ENCODE data around the gene DDX1. TPM values are rescaled to one million over a fixed set of nuclear protein-coding genes. Genes with fewer than 3 reads are reported as not detected.

The DDX1 gene
- total and polyA plus RNA-seq, 9 of the 15 experiments (the other 6 are each of a cell fraction or from before 2014, with no cell fraction given) = 116 to 277 (median 232) TPM

DNA sequence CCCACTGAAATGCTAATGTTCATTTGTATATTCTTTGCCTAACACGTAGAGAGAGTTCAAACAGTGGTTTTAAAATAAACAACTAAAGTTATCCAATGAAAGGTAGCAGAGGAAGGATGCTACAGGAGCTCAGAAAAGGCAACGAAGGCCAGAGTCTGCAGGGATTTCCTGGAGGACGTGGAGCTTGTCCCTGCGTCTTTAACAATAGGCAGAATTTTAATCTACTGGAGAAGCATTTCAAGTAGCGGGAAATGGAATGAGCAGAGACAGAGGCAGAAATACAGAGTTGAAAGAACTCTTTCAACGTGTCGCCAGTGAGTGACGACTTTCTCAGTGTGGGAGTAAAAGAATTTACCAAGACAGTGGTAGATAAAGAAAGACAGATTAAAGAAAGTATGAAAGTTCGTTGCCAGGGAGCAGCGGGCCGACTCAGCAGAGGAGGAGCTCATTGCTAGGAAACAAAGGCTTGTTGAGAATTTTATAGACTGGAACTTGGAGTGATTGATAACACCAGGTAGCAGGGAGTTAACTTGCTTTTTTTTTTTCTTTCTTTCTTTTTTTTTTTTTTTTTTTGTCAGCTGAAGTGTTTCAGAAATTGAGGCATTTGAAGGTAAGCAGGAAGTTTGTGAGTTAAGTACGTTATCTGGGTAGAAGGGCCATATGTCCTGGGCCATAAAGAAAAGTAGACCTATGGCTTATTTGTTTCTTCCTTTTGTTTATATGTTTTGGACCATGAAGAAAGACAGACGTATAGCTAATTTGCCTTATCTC is 29.9 kb upstream of the DDX1 start (continued):
- TF ChIP-seq ATF7 (IDR thresholded peaks at IDR 0.05) (no peak), RBM25 (IDR thresholded peaks at IDR 0.05; ENCODE audit: low read depth, low read length, severe bottlenecking) (no peak), ZNF124 (CRISPR knock-in tag; IDR thresholded peaks at IDR 0.05) (no peak), SMAD1 (IDR thresholded peaks at IDR 0.05; ENCODE audit: low read depth, low read length, partially characterized antibody) (no peak), ZNF551 (CRISPR knock-in tag; IDR thresholded peaks at IDR 0.05) (no peak), CHD1 (IDR thresholded peaks at IDR 0.05; ENCODE audit: low read length) (peak; percentile 56), EGR1 (conservative IDR thresholded peaks at IDR 0.05) (no peak), SETDB1 (IDR thresholded peaks at IDR 0.05; ENCODE audit: low read length) (no peak), BACH1 (tag; IDR thresholded peaks at IDR 0.05) (peak; percentile 69; the same call in 1 of the 2 replicates), DACH1 (IDR thresholded peaks at IDR 0.05; ENCODE audit: partially characterized antibody) (no peak), STAT5A (IDR thresholded peaks at IDR 0.05; ENCODE audit: borderline replicate concordance, low read length) (0 out of 2 replicates have a peak, but pooled peaks have one; percentile 15), ASH1L (IDR thresholded peaks at IDR 0.05; ENCODE audit: borderline replicate concordance, low read depth, partially characterized antibody) (no peak), ZNF24 (IDR thresholded peaks at IDR 0.05) (no peak), NFIX (CRISPR knock-in tag; IDR thresholded peaks at IDR 0.05; ENCODE audit: low read depth) (no peak), C11orf30 (IDR thresholded peaks at IDR 0.05; ENCODE audit: low read depth) (no peak), POU5F1 (IDR thresholded peaks at IDR 0.05; ENCODE audit: borderline replicate concordance, low read depth, low read length, partially characterized antibody) (no peak), PHB (CRISPR knock-in tag; IDR thresholded peaks at IDR 0.05) (no peak), POLR3A (IDR thresholded peaks at IDR 0.05; ENCODE audit: borderline replicate concordance, extremely low read depth, insufficient read depth, insufficient read length) (no peak), MCM7 (IDR thresholded peaks at IDR 0.05) (no peak), KLF10 (CRISPR knock-in tag; IDR thresholded peaks at IDR 0.05) (no peak)
- TF ChIP-seq, protein P1, sequence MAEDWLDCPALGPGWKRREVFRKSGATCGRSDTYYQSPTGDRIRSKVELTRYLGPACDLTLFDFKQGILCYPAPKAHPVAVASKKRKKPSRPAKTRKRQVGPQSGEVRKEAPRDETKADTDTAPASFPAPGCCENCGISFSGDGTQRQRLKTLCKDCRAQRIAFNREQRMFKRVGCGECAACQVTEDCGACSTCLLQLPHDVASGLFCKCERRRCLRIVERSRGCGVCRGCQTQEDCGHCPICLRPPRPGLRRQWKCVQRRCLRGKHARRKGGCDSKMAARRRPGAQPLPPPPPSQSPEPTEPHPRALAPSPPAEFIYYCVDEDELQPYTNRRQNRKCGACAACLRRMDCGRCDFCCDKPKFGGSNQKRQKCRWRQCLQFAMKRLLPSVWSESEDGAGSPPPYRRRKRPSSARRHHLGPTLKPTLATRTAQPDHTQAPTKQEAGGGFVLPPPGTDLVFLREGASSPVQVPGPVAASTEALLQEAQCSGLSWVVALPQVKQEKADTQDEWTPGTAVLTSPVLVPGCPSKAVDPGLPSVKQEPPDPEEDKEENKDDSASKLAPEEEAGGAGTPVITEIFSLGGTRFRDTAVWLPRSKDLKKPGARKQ (CRISPR knock-in tag; IDR thresholded peaks at IDR 0.05) = no peak
- TF ChIP-seq, protein P2, sequence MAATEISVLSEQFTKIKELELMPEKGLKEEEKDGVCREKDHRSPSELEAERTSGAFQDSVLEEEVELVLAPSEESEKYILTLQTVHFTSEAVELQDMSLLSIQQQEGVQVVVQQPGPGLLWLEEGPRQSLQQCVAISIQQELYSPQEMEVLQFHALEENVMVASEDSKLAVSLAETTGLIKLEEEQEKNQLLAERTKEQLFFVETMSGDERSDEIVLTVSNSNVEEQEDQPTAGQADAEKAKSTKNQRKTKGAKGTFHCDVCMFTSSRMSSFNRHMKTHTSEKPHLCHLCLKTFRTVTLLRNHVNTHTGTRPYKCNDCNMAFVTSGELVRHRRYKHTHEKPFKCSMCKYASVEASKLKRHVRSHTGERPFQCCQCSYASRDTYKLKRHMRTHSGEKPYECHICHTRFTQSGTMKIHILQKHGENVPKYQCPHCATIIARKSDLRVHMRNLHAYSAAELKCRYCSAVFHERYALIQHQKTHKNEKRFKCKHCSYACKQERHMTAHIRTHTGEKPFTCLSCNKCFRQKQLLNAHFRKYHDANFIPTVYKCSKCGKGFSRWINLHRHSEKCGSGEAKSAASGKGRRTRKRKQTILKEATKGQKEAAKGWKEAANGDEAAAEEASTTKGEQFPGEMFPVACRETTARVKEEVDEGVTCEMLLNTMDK (IDR thresholded peaks at IDR 0.05; ENCODE audit: borderline replicate concordance, insufficient read depth, low read depth, low read length, poor library complexity, severe bottlenecking) = no peak
- TF ChIP-seq, protein P3, sequence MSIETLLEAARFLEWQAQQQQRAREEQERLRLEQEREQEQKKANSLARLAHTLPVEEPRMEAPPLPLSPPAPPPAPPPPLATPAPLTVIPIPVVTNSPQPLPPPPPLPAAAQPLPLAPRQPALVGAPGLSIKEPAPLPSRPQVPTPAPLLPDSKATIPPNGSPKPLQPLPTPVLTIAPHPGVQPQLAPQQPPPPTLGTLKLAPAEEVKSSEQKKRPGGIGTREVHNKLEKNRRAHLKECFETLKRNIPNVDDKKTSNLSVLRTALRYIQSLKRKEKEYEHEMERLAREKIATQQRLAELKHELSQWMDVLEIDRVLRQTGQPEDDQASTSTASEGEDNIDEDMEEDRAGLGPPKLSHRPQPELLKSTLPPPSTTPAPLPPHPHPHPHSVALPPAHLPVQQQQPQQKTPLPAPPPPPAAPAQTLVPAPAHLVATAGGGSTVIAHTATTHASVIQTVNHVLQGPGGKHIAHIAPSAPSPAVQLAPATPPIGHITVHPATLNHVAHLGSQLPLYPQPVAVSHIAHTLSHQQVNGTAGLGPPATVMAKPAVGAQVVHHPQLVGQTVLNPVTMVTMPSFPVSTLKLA (conservative IDR thresholded peaks at IDR 0.05) = 0 out of 4 replicates have a peak, but pooled peaks of 1 of the 2 experiments have one; percentile 45

All from K562 (cell line).